Activated naive CD8-positive, alpha-beta T cell (primary cell): ENCODE results near the gene BSND.
"Not testable (repeated sequence)": the region's sequence is repeated elsewhere in the genome, so short reads cannot be mapped to it uniquely, and the experiment has no call there.

Source experiments
- H3K27ac Mint-ChIP-seq: one replicate; pipeline ENCODE4 v1.8.0; 2021; ENCODE audit warnings: mixed read lengths
- H3K27me3 Mint-ChIP-seq: one replicate; pipeline ENCODE4 v1.8.0; 2021; ENCODE audit warnings: mixed read lengths
- H3K36me3 Mint-ChIP-seq: one replicate; pipeline ENCODE4 v1.8.0; 2021; ENCODE audit warnings: mixed read lengths
- H3K4me1 Mint-ChIP-seq: one replicate; pipeline ENCODE4 v1.8.0; 2021; ENCODE audit warnings: low read depth, mixed read lengths
- H3K4me3 Mint-ChIP-seq: one replicate; pipeline ENCODE4 v1.8.0; 2021; ENCODE audit warnings: mild to moderate bottlenecking, mixed read lengths
- H3K9me3 Mint-ChIP-seq: one replicate; pipeline ENCODE4 v1.8.0; 2021; ENCODE audit warnings: low read depth, mixed read lengths

Gene BSND

GRCh38 chr1:54998677-54999076, at the start of gene BSND:
Gene BSND, plus strand, starts transcription at chr1:54998933. Its CDS starts 254 bp downstream, at chr1:54999187.
- Mint-ChIP-seq H3K27me3 (peaks cover 14% of the 10 kb centered on the region), H3K36me3 (no peaks in the 10 kb centered on the region), H3K4me3 (no peak within 1 kb of the TSS), H3K9me3 (no peaks in the 10 kb centered on the region), H3K27ac (no peak within 1 kb of the TSS), H3K4me1 (peaks cover 20% of the 10 kb centered on the region)

GRCh38 chr1:54949053-54949452, 49.7 kb upstream of the BSND start:
- Mint-ChIP-seq H3K4me1 (peaks cover 9% of the 10 kb centered on the region), H3K4me3 (no peak overlapping the region), H3K9me3 (no peaks in the 10 kb centered on the region), H3K27ac (no peak overlapping the region), H3K27me3 (no peaks in the 10 kb centered on the region), H3K36me3 (no peaks in the 10 kb centered on the region)

- peaks cover 7% of the 10 kb centered on the region for H3K4me1 Mint-ChIP-seq
- H3K27ac Mint-ChIP-seq: no peak overlapping the region
- no peak overlapping the region for H3K4me3 Mint-ChIP-seq
- H3K27me3 Mint-ChIP-seq: no peaks in the 10 kb centered on the region
- no peaks in the 10 kb centered on the region for H3K9me3 Mint-ChIP-seq
- no peaks in the 10 kb centered on the region for H3K36me3 Mint-ChIP-seq
Observed at GRCh38 chr1:54950006-54950368, 48.7 kb upstream of the BSND start.

DNA sequence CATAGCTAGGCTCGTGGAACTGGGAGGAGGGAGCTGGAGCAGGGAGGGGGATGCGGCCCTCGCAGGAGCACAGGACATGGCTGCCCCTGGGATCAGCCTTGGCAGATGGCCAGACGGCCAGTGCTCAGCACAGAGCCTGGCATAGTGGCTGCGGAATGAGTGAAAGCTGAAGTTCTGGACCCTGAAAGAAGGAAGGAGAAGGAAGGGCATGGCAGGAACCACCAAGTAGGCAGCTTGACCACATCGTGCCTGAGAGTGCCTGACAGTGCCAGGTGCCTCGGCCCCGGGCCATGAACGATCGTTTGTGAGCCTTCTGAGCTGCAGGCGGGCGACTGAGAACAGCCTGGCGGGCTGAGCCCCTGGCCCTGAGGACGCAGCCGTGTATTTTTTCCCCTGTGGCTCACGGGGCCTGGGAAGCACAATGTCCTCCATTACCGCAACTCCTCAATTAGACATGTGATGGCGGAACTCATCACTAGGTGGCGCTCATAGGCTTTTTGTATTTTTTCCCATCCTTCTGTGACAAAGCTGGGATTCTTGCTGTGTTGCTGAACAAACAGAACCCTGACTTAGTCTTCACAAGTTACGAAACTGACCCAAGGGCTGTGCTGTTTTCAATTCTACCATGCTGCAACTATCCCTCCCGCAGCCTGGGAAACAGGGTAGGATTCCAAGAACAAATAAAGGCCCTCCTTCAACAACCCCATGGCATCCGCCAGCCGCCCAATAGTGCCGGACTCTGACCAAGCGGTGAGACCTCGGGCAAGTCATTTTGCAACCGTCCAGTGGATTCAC, 48.2 kb upstream of the BSND start:
- no peak overlapping the region for H3K4me3 Mint-ChIP-seq
- no peaks in the 10 kb centered on the region for H3K36me3 Mint-ChIP-seq
- peaks cover 3% of the 10 kb centered on the region for H3K4me1 Mint-ChIP-seq
- no peaks in the 10 kb centered on the region for H3K9me3 Mint-ChIP-seq
- no peak overlapping the region for H3K27ac Mint-ChIP-seq
- H3K27me3 Mint-ChIP-seq: peaks cover under 1% of the 10 kb centered on the region

- H3K4me3 Mint-ChIP-seq: no peak overlapping the region
- H3K36me3 Mint-ChIP-seq: no peaks in the 10 kb centered on the region
- H3K27me3 Mint-ChIP-seq: peaks cover 3% of the 10 kb centered on the region
- H3K4me1 Mint-ChIP-seq: peaks cover 3% of the 10 kb centered on the region
- H3K9me3 Mint-ChIP-seq: no peaks in the 10 kb centered on the region
- no peak overlapping the region for H3K27ac Mint-ChIP-seq
Observed at GRCh38 chr1:54951810-54952226, 46.9 kb upstream of the BSND start.

- no peak overlapping the region for H3K4me3 Mint-ChIP-seq
- H3K36me3 Mint-ChIP-seq: no peaks in the 10 kb centered on the region
- H3K9me3 Mint-ChIP-seq: peaks cover 9% of the 10 kb centered on the region
- no peak overlapping the region for H3K27ac Mint-ChIP-seq
- H3K27me3 Mint-ChIP-seq: peaks cover 3% of the 10 kb centered on the region
- peaks cover 3% of the 10 kb centered on the region for H3K4me1 Mint-ChIP-seq
Observed at GRCh38 chr1:54952950-54953718, 45.6 kb upstream of the BSND start.

DNA sequence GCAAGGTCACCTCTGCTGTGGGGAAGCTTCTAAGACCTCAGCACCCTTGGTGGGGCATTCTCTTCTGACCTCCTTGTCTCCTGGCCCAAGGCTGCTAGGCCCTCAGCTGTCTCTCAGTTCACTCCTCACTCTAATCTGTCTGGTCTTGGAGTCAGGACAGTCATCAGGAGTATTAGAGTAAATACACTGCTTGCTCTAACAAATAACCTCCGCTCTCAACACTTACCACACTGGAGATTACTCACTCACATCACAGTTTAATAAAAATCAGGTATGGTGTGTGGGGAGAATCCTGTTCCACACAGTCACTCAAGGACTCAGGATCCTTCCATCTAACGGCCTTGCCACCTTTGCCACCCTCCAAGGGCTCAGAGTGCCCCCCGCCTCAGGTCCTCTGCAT, 44.9 kb upstream of the BSND start:
- no peaks in the 10 kb centered on the region for H3K36me3 Mint-ChIP-seq
- no peak overlapping the region for H3K4me3 Mint-ChIP-seq
- H3K4me1 Mint-ChIP-seq: peaks cover 3% of the 10 kb centered on the region
- no peak overlapping the region for H3K27ac Mint-ChIP-seq
- H3K9me3 Mint-ChIP-seq: peaks cover 15% of the 10 kb centered on the region
- H3K27me3 Mint-ChIP-seq: peaks cover 3% of the 10 kb centered on the region

DNA sequence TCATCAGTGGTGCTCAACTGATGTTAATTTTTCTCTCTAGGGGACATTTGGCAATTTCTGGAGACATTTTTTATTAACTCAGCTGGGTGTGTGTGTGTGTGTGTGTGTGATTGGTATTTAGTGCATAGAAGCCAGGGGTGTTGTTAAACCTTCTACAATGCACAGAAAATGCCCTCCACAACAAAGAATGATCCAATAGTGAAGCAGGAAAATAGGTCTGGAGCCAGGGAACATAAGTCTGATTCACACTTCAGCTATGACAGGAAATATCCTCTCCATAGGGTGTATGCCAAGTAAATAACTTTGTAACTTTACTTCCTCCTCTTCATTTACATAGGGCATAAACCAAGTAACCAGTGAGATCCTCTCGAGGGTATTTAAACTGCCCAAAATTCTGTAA, 43.4 kb upstream of the BSND start:
- Mint-ChIP-seq H3K27me3 (peaks cover 3% of the 10 kb centered on the region), H3K9me3 (peaks cover 18% of the 10 kb centered on the region), H3K27ac (no peak overlapping the region), H3K4me1 (peaks cover under 1% of the 10 kb centered on the region), H3K4me3 (no peak overlapping the region), H3K36me3 (no peaks in the 10 kb centered on the region)

DNA sequence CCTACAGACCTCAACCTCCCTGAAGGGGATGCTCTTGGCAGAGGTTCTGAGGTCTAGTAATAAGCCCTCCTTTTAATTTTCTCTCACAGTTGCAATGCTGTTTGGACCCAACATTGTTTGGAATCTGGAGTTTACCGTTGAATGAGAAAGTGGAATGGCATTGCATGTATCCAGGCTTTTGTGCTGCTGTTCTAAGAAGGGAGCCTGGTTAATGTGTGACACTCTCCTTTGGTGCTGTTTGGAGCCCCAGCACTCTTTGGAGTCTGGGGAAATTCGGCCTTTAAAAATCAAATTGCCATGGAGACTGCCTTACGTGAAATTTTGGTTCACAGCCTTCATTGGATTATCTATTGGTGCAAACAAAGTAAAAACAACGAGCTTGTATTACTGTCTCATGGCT, 42.0 kb upstream of the BSND start:
- H3K4me1 Mint-ChIP-seq: no peaks in the 10 kb centered on the region
- peaks cover 3% of the 10 kb centered on the region for H3K27me3 Mint-ChIP-seq
- no peak overlapping the region for H3K27ac Mint-ChIP-seq
- no peak overlapping the region for H3K4me3 Mint-ChIP-seq
- no peaks in the 10 kb centered on the region for H3K36me3 Mint-ChIP-seq
- H3K9me3 Mint-ChIP-seq: peaks cover 18% of the 10 kb centered on the region

DNA sequence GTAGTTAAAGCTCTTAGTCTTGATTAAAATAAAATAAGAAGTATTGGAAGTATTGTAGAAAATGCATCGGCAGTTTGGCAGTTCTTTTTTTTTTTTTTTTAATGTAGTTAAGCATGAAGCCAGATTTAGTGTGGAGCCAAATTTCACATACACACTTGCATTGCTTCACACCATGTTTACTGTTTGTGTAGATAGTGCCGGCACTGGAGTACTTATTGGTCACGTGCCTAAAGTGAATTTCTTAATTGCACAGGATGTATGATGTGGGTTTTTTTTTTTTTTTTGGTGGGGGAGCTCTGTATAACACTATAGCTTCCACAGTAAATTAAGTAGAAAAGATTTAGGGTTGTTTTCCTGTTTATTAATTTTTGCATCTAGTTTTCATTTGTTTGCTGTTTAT, 39.5 kb upstream of the BSND start:
- Mint-ChIP-seq H3K27me3 (peaks cover 6% of the 10 kb centered on the region), H3K4me1 (no peaks in the 10 kb centered on the region), H3K9me3 (peaks cover 18% of the 10 kb centered on the region), H3K27ac (no peak overlapping the region), H3K4me3 (no peak overlapping the region), H3K36me3 (no peaks in the 10 kb centered on the region)

- H3K4me3 Mint-ChIP-seq: no peak overlapping the region
- H3K27me3 Mint-ChIP-seq: peaks cover 7% of the 10 kb centered on the region
- H3K36me3 Mint-ChIP-seq: no peaks in the 10 kb centered on the region
- H3K27ac Mint-ChIP-seq: no peak overlapping the region
- peaks cover 12% of the 10 kb centered on the region for H3K9me3 Mint-ChIP-seq
- peaks cover 4% of the 10 kb centered on the region for H3K4me1 Mint-ChIP-seq
Observed at GRCh38 chr1:54962612-54963395, 35.9 kb upstream of the BSND start.

- not testable (repeated sequence) for H3K4me1 Mint-ChIP-seq, H3K27ac Mint-ChIP-seq, H3K9me3 Mint-ChIP-seq, H3K4me3 Mint-ChIP-seq, H3K36me3 Mint-ChIP-seq, H3K27me3 Mint-ChIP-seq
Observed at GRCh38 chr1:54963829-54964228, 34.9 kb upstream of the BSND start.

GRCh38 chr1:54965624-54966340, 33.0 kb upstream of the BSND start:
- Mint-ChIP-seq H3K9me3 (no peaks in the 10 kb centered on the region), H3K36me3 (no peaks in the 10 kb centered on the region), H3K4me1 (peaks cover 4% of the 10 kb centered on the region), H3K4me3 (no peak overlapping the region), H3K27me3 (peaks cover 10% of the 10 kb centered on the region), H3K27ac (no peak overlapping the region)

GRCh38 chr1:54967372-54967771, 31.4 kb upstream of the BSND start:
- H3K27me3 Mint-ChIP-seq: peaks cover 10% of the 10 kb centered on the region
- no peaks in the 10 kb centered on the region for H3K36me3 Mint-ChIP-seq
- H3K9me3 Mint-ChIP-seq: no peaks in the 10 kb centered on the region
- no peak overlapping the region for H3K4me3 Mint-ChIP-seq
- no peak overlapping the region for H3K27ac Mint-ChIP-seq
- H3K4me1 Mint-ChIP-seq: peaks cover 4% of the 10 kb centered on the region
